Measurements from ENCODE around the gene FHOD3. TPM values are rescaled to one million over a fixed set of nuclear protein-coding genes. Genes with fewer than 3 reads are reported as not detected.
A peak's percentile ranks its signal among the peaks of the same experiment; 100 is the strongest.

Gene FHOD3
- total and polyA plus RNA-seq, 11 donors, result 109 to 532 (median 262) TPM

DNA sequence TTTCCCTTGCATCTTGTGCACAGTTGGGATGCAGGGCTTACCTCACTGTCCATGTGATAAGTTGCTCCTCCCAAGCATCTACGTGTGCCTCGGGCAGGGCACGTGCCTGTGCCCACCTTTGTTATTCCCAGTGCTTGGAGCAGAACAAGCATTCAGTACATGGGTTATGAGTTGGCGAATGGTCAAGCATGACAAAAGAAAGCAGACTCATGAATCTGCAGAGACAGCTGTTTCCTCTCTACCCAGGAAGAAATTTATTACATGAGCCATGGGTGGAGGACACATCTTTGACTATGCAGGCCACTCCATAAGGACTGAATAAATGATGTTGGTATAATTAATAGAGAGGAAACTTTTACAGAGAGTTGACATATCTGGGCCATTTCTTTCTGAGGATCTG is 403.4 kb downstream of the FHOD3 start:
- H3K36me3 ChIP-seq, result peaks cover 0 to 36% (median 0%) of the 10 kb centered on the region in 9 donors
- peaks cover 0 to 30% (median 0%) of the 10 kb centered on the region in 12 donors for H3K4me1 ChIP-seq
- no peak overlapping the region for H3K27ac ChIP-seq
- intact Hi-C loops (cut with DNase I), result no loop called here
- no peaks in the 10 kb centered on the region for H3K27me3 ChIP-seq
- no peak for DNase-seq
- TF ChIP-seq, protein P1, sequence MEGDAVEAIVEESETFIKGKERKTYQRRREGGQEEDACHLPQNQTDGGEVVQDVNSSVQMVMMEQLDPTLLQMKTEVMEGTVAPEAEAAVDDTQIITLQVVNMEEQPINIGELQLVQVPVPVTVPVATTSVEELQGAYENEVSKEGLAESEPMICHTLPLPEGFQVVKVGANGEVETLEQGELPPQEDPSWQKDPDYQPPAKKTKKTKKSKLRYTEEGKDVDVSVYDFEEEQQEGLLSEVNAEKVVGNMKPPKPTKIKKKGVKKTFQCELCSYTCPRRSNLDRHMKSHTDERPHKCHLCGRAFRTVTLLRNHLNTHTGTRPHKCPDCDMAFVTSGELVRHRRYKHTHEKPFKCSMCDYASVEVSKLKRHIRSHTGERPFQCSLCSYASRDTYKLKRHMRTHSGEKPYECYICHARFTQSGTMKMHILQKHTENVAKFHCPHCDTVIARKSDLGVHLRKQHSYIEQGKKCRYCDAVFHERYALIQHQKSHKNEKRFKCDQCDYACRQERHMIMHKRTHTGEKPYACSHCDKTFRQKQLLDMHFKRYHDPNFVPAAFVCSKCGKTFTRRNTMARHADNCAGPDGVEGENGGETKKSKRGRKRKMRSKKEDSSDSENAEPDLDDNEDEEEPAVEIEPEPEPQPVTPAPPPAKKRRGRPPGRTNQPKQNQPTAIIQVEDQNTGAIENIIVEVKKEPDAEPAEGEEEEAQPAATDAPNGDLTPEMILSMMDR (IDR thresholded peaks at IDR 0.05), result no peak
- TF ChIP-seq POLR2A (IDR thresholded peaks at IDR 0.05), result no peak
- no peak overlapping the region for H3K4me3 ChIP-seq
- ATAC-seq, result no peak
- 82 to 94% (median 88%) methylated on average over 4 of the region's 4 CpGs for WGBS, 4 donors
- H3K9me3 ChIP-seq, result no peaks in the 10 kb centered on the region

DNA sequence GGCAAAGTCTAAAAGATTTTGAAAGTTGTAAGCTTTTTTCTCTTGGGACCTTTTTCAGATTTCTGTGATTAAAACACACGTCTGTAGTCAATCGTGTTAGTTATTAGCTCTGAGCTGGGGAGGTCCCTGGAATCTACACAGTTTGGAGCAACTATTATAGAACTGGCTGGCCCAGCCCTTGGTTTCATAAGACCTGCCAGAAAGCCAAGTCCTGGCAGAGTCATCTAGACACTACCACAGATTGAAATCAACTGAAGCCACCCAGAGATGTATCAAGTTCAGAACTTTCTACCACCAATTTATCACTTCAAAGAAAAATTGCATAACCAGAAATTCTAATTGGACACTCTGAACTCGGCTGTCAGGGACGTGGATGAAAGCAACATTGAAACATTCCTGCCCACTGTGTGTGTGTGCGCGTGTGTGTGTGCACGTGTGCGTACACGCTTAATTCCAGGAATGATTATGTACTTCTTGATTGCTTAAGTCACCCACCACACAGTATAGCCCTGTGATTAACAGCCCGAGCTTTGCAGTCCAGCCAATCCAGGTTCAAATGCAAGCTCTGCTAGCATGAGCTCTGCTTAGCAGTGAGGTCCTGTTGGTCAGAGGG is 405.0 kb downstream of the FHOD3 start:
- peaks cover 0 to 33% (median 0%) of the 10 kb centered on the region in 9 donors for H3K36me3 ChIP-seq
- no peak for DNase-seq
- no peak for ATAC-seq
- peaks cover 0 to 37% (median 0%) of the 10 kb centered on the region in 12 donors for H3K4me1 ChIP-seq
- no peak overlapping the region for H3K4me3 ChIP-seq
- peaks cover 0 to 1% (median 0%) of the 10 kb centered on the region in 9 donors for H3K27me3 ChIP-seq
- no peaks in the 10 kb centered on the region for H3K9me3 ChIP-seq
- TF ChIP-seq, protein P1 (IDR thresholded peaks at IDR 0.05), result no peak
- no peak for TF ChIP-seq POLR2A (IDR thresholded peaks at IDR 0.05)
- intact Hi-C loops (cut with DNase I), result no loop called here
- WGBS, 4 donors, result 72 to 83% (median 78%) methylated on average over 10 of the region's 10 CpGs
- no peak overlapping the region for H3K27ac ChIP-seq

GRCh38 chr18:36704156-36704555 is 406.6 kb downstream of the FHOD3 start:
- TF ChIP-seq, protein P1 (IDR thresholded peaks at IDR 0.05), result no peak
- no peak for TF ChIP-seq POLR2A (IDR thresholded peaks at IDR 0.05)
- Histone ChIP-seq H3K27ac (no peak overlapping the region), H3K9me3 (no peaks in the 10 kb centered on the region), H3K36me3 (peaks cover 0 to 22% (median 0%) of the 10 kb centered on the region in 9 donors), H3K27me3 (peaks cover 0 to 2% (median 0%) of the 10 kb centered on the region in 9 donors), H3K4me3 (no peak overlapping the region), H3K4me1 (peaks cover 0 to 53% (median 7%) of the 10 kb centered on the region in 12 donors)
- intact Hi-C loops (cut with DNase I), result no loop called here
- WGBS, 4 donors, result 76 to 92% (median 86%) methylated on average over 6 of the region's 6 CpGs
- no peak for DNase-seq
- no peak for ATAC-seq

- 68 to 75% (median 71%) methylated on average over 8 of the region's 8 CpGs for WGBS, 4 donors
- DNase-seq (no peak), ATAC-seq (no peak)
- Histone ChIP-seq H3K4me1 (peaks cover 0 to 65% (median 11%) of the 10 kb centered on the region in 12 donors), H3K9me3 (no peaks in the 10 kb centered on the region), H3K27me3 (peaks cover 0 to 2% (median 0%) of the 10 kb centered on the region in 9 donors), H3K36me3 (peaks cover 0 to 12% (median 0%) of the 10 kb centered on the region in 9 donors), H3K4me3 (no peak overlapping the region), H3K27ac (peak overlapping the region in 1 of 12 donors; percentile 8)
- TF ChIP-seq, protein P1 (IDR thresholded peaks at IDR 0.05), result no peak
- no peak for TF ChIP-seq POLR2A (IDR thresholded peaks at IDR 0.05)
- intact Hi-C loops (cut with DNase I), result no loop called here
Measured at GRCh38 chr18:36706134-36706881, 408.8 kb downstream of the FHOD3 start.
